GM19043 (cell line): Measurements from ENCODE around the gene TEKT5.
"Not testable (repeated sequence)": the region's sequence is repeated elsewhere in the genome, so short reads cannot be mapped to it uniquely, and the experiment has no call there.

Source experiments
- ATAC-seq: cut with Tn5 transposase; IDR thresholded peaks from one replicate; pipeline ENCODE4 v1.9.1; 2021; ENCODE audit warnings: low read depth; ENCODE audit not compliant: unreplicated experiment

TEKT5 gene

GRCh38 chr16:10637337-10638037, 57.2 kb downstream of the TEKT5 start:
- no peak for ATAC-seq

- ATAC-seq, result no peak
These were observed 59.2 kb downstream of the TEKT5 start for GRCh38 chr16:10635365-10636021.

GRCh38 chr16:10633429-10633828, 61.3 kb downstream of the TEKT5 start:
- ATAC-seq, result not testable (repeated sequence)

GRCh38 chr16:10631886-10632285, 62.8 kb downstream of the TEKT5 start:
- ATAC-seq, result no peak

- ATAC-seq, result no peak
These were observed 65.2 kb downstream of the TEKT5 start for GRCh38 chr16:10629592-10629963.

- no peak for ATAC-seq
These were observed 69.0 kb downstream of the TEKT5 start for GRCh38 chr16:10625595-10626357.

- no peak for ATAC-seq
These were observed 70.2 kb downstream of the TEKT5 start for GRCh38 chr16:10624527-10624926.

- ATAC-seq, result no peak
These were observed 71.7 kb downstream of the TEKT5 start for GRCh38 chr16:10623059-10623458.

GRCh38 chr16:10622036-10622921, 72.5 kb downstream of the TEKT5 start:
- ATAC-seq, result no peak

GRCh38 chr16:10621216-10621949, 73.3 kb downstream of the TEKT5 start:
- ATAC-seq, result not testable (repeated sequence)

GRCh38 chr16:10620120-10620519, 74.6 kb downstream of the TEKT5 start:
- ATAC-seq, result no peak

GRCh38 chr16:10619271-10619849, 75.4 kb downstream of the TEKT5 start:
- ATAC-seq, result no peak

- no peak for ATAC-seq
These were observed 76.0 kb downstream of the TEKT5 start for GRCh38 chr16:10618710-10619209.

GRCh38 chr16:10617662-10618420, 76.9 kb downstream of the TEKT5 start:
- no peak for ATAC-seq

GRCh38 chr16:10616756-10617640, 77.7 kb downstream of the TEKT5 start:
- no peak for ATAC-seq

- ATAC-seq, result no peak
These were observed 78.3 kb downstream of the TEKT5 start for GRCh38 chr16:10616419-10616755.

GRCh38 chr16:10614685-10615084, 80.0 kb downstream of the TEKT5 start:
- no peak for ATAC-seq
